HepG2 (cell line): ENCODE results near the gene TMC4. TPM values are rescaled to one million over a fixed set of nuclear protein-coding genes. Genes with fewer than 3 reads are reported as not detected.

Source experiments
- ADNP ChIP-seq: sonication (generic); formaldehyde crosslinking; IDR thresholded peaks from 2 replicates; pipeline ENCODE4 v1.4.0; 2020; ENCODE audit warnings: missing genetic modification reagents
- ESRRA ChIP-seq: sonication (generic); formaldehyde crosslinking; IDR thresholded peaks from 2 replicates; pipeline ENCODE4 v1.5.1; 2020; ENCODE audit warnings: mild to moderate bottlenecking, low read depth, missing genetic modification reagents
- NONO ChIP-seq, 2 experiments: fragments of 450-650 bp in 1 of 2; sonication (generic) in 1 of 2; formaldehyde crosslinking in 1 of 2; IDR thresholded peaks in 1 of 2; conservative IDR thresholded peaks in 1 of 2; 2 replicates each; pipeline versions ENCODE4 v1.6.1 to v1.8.0; 2017 to 2022; ENCODE audit warnings: mild to moderate bottlenecking in 1 of 2, missing genetic modification reagents in 1 of 2, moderate library complexity in 1 of 2
- POGK ChIP-seq: sonication (generic); formaldehyde crosslinking; conservative IDR thresholded peaks from 2 replicates; pipeline ENCODE4 v1.8.0; 2022; ENCODE audit warnings: mild to moderate bottlenecking, moderate library complexity, missing genetic modification reagents
- RFXAP ChIP-seq: sonication (generic); formaldehyde crosslinking; IDR thresholded peaks from 2 replicates; pipeline ENCODE4 v1.4.0; 2020; ENCODE audit warnings: missing genetic modification reagents, borderline replicate concordance
- XBP1 ChIP-seq: sonication (generic); formaldehyde crosslinking; IDR thresholded peaks from 2 replicates; pipeline ENCODE4 v1.5.0; 2020; ENCODE audit warnings: missing genetic modification reagents
- ZBTB43 ChIP-seq: sonication (generic); formaldehyde crosslinking; conservative IDR thresholded peaks from 2 replicates; pipeline ENCODE4 v1.4.0; 2020; ENCODE audit warnings: missing genetic modification reagents
- ZFP37 ChIP-seq: sonication (generic); formaldehyde crosslinking; IDR thresholded peaks from 2 replicates; pipeline ENCODE4 v1.4.0; 2020; ENCODE audit warnings: missing genetic modification reagents, borderline replicate concordance
- ZKSCAN1 ChIP-seq: fragments of 150-350 bp; IDR thresholded peaks from 2 replicates; pipeline ENCODE4 v1.6.1; 2014; ENCODE audit warnings: low read length
- ZNF12 ChIP-seq: sonication (generic); formaldehyde crosslinking; IDR thresholded peaks from 2 replicates; pipeline ENCODE4 v1.5.0; 2020; ENCODE audit warnings: missing genetic modification reagents
- ZNF629 ChIP-seq: sonication (generic); formaldehyde crosslinking; conservative IDR thresholded peaks from 2 replicates; pipeline ENCODE4 v1.5.0; 2020; ENCODE audit warnings: missing genetic modification reagents
- polyA plus RNA-seq, 8 experiments: library from polyadenylated mRNA; depleted of rRNA in 3 of 8; stranded (reverse) in 7 of 8; unstranded in 1 of 8; fragments of >200 nt; fragmentation: Illumina TruSeq in 4 of 8; extraction: Trizol in 4 of 8; gene quantifications; 2 replicates each; pipeline versions ENCODE4 v1.2.1 to v1.2.3, GENCODE V29; 2011 to 2016; ENCODE audit warnings: low read depth in 4 of 8, missing spikeins in 1 of 8, mixed read lengths in 1 of 8; ENCODE audit not compliant: insufficient read depth in 1 of 8
- total RNA-seq, 5 experiments: library from RNA; depleted of rRNA; stranded (reverse); fragments of >200 nt; fragmentation: Illumina TruSeq; extraction: Trizol; gene quantifications; 2 replicates each; pipeline ENCODE4 v1.2.3, GENCODE V29; 2016; ENCODE audit warnings: low read depth in 1 of 5
- TF ChIP-seq, protein P1 (sequence below): sonication (generic); formaldehyde crosslinking; IDR thresholded peaks from 2 replicates; pipeline ENCODE4; 2020; ENCODE audit warnings: missing genetic modification reagents, mild to moderate bottlenecking, borderline replicate concordance
- TF ChIP-seq, protein P2 (sequence below), 2 experiments: IDR thresholded peaks; 2 replicates each; pipeline ENCODE4 v1.6.1; 2011 to 2012; ENCODE audit warnings: low read length in 2 of 2, borderline replicate concordance in 1 of 2, low read depth in 1 of 2, mild to moderate bottlenecking in 1 of 2, moderate library complexity in 1 of 2
- TF ChIP-seq, protein P3 (sequence below): sonication (generic); formaldehyde crosslinking; IDR thresholded peaks from 2 replicates; pipeline ENCODE4 v1.5.0; 2020; ENCODE audit warnings: missing genetic modification reagents, mild to moderate bottlenecking, borderline replicate concordance

Gene TMC4
- total and polyA plus RNA-seq, 2 of the 13 experiments (the other 11 are each of a cell fraction or from before 2014, with no cell fraction given), result 0.13 to 0.24 TPM

GRCh38 chr19:54189735-54190502, 17.0 kb upstream of the TMC4 start (continued):
- TF ChIP-seq, protein P1, sequence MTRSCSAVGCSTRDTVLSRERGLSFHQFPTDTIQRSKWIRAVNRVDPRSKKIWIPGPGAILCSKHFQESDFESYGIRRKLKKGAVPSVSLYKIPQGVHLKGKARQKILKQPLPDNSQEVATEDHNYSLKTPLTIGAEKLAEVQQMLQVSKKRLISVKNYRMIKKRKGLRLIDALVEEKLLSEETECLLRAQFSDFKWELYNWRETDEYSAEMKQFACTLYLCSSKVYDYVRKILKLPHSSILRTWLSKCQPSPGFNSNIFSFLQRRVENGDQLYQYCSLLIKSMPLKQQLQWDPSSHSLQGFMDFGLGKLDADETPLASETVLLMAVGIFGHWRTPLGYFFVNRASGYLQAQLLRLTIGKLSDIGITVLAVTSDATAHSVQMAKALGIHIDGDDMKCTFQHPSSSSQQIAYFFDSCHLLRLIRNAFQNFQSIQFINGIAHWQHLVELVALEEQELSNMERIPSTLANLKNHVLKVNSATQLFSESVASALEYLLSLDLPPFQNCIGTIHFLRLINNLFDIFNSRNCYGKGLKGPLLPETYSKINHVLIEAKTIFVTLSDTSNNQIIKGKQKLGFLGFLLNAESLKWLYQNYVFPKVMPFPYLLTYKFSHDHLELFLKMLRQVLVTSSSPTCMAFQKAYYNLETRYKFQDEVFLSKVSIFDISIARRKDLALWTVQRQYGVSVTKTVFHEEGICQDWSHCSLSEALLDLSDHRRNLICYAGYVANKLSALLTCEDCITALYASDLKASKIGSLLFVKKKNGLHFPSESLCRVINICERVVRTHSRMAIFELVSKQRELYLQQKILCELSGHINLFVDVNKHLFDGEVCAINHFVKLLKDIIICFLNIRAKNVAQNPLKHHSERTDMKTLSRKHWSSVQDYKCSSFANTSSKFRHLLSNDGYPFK, result no peak
- TF ChIP-seq XBP1 (no peak), NONO (IDR thresholded peaks at IDR 0.05) (no peak), NONO (CRISPR knock-in tag; conservative IDR thresholded peaks at IDR 0.05) (no peak; the same call in 1 of the 2 replicates), ZBTB43 (CRISPR knock-in tag) (no peak), ADNP (no peak), ESRRA (CRISPR knock-in tag) (no peak), ZKSCAN1 (no peak), ZNF12 (CRISPR knock-in tag) (no peak), ZFP37 (CRISPR knock-in tag) (no peak; the same call in 1 of the 2 replicates), ZNF629 (0 out of 2 replicates have a peak, but pooled peaks have one; percentile 29), POGK (CRISPR knock-in tag) (0 out of 2 replicates have a peak, but pooled peaks have one; percentile 27), RFXAP (no peak; the same call in 1 of the 2 replicates)
- TF ChIP-seq, protein P2, sequence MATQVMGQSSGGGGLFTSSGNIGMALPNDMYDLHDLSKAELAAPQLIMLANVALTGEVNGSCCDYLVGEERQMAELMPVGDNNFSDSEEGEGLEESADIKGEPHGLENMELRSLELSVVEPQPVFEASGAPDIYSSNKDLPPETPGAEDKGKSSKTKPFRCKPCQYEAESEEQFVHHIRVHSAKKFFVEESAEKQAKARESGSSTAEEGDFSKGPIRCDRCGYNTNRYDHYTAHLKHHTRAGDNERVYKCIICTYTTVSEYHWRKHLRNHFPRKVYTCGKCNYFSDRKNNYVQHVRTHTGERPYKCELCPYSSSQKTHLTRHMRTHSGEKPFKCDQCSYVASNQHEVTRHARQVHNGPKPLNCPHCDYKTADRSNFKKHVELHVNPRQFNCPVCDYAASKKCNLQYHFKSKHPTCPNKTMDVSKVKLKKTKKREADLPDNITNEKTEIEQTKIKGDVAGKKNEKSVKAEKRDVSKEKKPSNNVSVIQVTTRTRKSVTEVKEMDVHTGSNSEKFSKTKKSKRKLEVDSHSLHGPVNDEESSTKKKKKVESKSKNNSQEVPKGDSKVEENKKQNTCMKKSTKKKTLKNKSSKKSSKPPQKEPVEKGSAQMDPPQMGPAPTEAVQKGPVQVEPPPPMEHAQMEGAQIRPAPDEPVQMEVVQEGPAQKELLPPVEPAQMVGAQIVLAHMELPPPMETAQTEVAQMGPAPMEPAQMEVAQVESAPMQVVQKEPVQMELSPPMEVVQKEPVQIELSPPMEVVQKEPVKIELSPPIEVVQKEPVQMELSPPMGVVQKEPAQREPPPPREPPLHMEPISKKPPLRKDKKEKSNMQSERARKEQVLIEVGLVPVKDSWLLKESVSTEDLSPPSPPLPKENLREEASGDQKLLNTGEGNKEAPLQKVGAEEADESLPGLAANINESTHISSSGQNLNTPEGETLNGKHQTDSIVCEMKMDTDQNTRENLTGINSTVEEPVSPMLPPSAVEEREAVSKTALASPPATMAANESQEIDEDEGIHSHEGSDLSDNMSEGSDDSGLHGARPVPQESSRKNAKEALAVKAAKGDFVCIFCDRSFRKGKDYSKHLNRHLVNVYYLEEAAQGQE (IDR thresholded peaks at IDR 0.05; ENCODE audit: borderline replicate concordance in 1 of 2, low read depth in 1 of 2, low read length in 2 of 2), result no peak
- TF ChIP-seq, protein P3, sequence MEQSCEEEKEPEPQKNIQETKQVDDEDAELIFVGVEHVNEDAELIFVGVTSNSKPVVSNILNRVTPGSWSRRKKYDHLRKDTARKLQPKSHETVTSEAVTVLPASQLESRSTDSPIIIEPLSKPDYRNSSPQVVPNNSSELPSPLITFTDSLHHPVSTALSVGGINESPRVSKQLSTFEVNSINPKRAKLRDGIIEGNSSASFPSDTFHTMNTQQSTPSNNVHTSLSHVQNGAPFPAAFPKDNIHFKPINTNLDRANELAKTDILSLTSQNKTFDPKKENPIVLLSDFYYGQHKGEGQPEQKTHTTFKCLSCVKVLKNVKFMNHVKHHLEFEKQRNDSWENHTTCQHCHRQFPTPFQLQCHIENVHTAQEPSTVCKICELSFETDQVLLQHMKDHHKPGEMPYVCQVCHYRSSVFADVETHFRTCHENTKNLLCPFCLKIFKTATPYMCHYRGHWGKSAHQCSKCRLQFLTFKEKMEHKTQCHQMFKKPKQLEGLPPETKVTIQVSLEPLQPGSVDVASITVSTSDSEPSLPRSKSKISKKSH (CRISPR knock-in tag), result 0 out of 2 replicates have a peak, but pooled peaks have one; percentile 24
